Glomerular visceral epithelial cell (primary cell): ENCODE results near the gene RAP1GAP.
"Not testable (repeated sequence)": the region's sequence is repeated elsewhere in the genome, so short reads cannot be mapped to it uniquely, and the experiment has no call there.

ENCODE experiments used
- DNase-seq: peaks from one replicate; pipeline ENCODE4 v3.0.0-alpha.2; 2016; ENCODE audit errors: extremely low spot score

The RAP1GAP gene

GRCh38 chr1:21569820-21570527 lies 99.2 kb downstream of the RAP1GAP start:
- no peak for DNase-seq

GRCh38 chr1:21568809-21569385 lies 100.3 kb downstream of the RAP1GAP start:
- DNase-seq, result no peak

GRCh38 chr1:21568006-21568746 lies 101.0 kb downstream of the RAP1GAP start:
- peak; percentile 29 for DNase-seq

- no peak for DNase-seq
These were observed 101.7 kb downstream of the RAP1GAP start for GRCh38 chr1:21567241-21568005.

GRCh38 chr1:21566361-21566760 lies 102.8 kb downstream of the RAP1GAP start:
- not testable (repeated sequence) for DNase-seq

GRCh38 chr1:21565285-21565684 lies 103.9 kb downstream of the RAP1GAP start:
- DNase-seq, result no peak

- no peak for DNase-seq
These were observed 104.5 kb downstream of the RAP1GAP start for GRCh38 chr1:21564521-21565095.

- DNase-seq, result no peak
These were observed 105.2 kb downstream of the RAP1GAP start for GRCh38 chr1:21563971-21564370.

GRCh38 chr1:21562896-21563295 lies 106.3 kb downstream of the RAP1GAP start:
- no peak for DNase-seq

GRCh38 chr1:21560916-21561638 lies 108.1 kb downstream of the RAP1GAP start:
- no peak for DNase-seq

GRCh38 chr1:21559788-21560567 lies 109.2 kb downstream of the RAP1GAP start:
- DNase-seq, result no peak

- peak; percentile 26 for DNase-seq
These were observed 115.8 kb downstream of the RAP1GAP start for GRCh38 chr1:21553116-21553926.

GRCh38 chr1:21552715-21553114 lies 116.4 kb downstream of the RAP1GAP start:
- DNase-seq, result peak; percentile 44

- DNase-seq, result no peak
These were observed 118.2 kb downstream of the RAP1GAP start for GRCh38 chr1:21550866-21551475.

GRCh38 chr1:21550097-21550496 lies 119.1 kb downstream of the RAP1GAP start:
- DNase-seq, result no peak

- no peak for DNase-seq
These were observed 121.3 kb downstream of the RAP1GAP start for GRCh38 chr1:21547876-21548275.
